Measurements from ENCODE around the gene LARGE1.

Gene LARGE1

GRCh38 chr22:33743756-33744155 lies 176.5 kb downstream of the LARGE1 start:
- TF ChIP-seq, protein P1, sequence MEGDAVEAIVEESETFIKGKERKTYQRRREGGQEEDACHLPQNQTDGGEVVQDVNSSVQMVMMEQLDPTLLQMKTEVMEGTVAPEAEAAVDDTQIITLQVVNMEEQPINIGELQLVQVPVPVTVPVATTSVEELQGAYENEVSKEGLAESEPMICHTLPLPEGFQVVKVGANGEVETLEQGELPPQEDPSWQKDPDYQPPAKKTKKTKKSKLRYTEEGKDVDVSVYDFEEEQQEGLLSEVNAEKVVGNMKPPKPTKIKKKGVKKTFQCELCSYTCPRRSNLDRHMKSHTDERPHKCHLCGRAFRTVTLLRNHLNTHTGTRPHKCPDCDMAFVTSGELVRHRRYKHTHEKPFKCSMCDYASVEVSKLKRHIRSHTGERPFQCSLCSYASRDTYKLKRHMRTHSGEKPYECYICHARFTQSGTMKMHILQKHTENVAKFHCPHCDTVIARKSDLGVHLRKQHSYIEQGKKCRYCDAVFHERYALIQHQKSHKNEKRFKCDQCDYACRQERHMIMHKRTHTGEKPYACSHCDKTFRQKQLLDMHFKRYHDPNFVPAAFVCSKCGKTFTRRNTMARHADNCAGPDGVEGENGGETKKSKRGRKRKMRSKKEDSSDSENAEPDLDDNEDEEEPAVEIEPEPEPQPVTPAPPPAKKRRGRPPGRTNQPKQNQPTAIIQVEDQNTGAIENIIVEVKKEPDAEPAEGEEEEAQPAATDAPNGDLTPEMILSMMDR (IDR thresholded peaks at IDR 0.05; ENCODE audit: low read depth, low read length): no peak
- TF ChIP-seq, protein P2, sequence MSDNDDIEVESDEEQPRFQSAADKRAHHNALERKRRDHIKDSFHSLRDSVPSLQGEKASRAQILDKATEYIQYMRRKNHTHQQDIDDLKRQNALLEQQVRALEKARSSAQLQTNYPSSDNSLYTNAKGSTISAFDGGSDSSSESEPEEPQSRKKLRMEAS (IDR thresholded peaks at IDR 0.05; ENCODE audit: low read depth, low read length): no peak
- TF ChIP-seq MYC (IDR thresholded peaks at IDR 0.05; ENCODE audit: low read depth, low read length): no peak
- TF ChIP-seq POLR2A (IDR thresholded peaks at IDR 0.05; ENCODE audit: extremely low read depth, insufficient read length): no peak
- DNase-seq (ENCODE audit: low read depth): no peak
- no peak overlapping the region for H3K4me3 ChIP-seq (ENCODE audit: low read depth, low read length)

DNA sequence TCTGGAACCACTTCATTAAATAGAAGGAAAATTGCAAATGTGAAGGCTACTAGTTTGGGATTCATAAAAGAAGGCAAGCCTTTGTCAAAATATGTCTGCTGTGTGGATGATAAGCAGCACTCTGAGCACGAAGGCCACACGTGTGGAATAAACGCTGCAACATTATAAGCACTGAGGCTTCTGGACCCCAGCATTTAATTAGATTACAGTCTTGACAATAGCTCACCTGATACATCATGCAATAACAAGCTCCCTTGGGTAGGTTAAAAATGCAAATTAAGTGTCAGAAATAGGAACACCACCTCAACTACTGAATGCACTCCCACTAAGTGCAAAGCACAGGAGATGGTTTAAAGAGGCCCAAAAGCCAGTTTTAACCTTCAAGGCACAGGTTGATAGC lies 179.3 kb downstream of the LARGE1 start:
- TF ChIP-seq, protein P1 (IDR thresholded peaks at IDR 0.05; ENCODE audit: low read depth, low read length): no peak
- TF ChIP-seq POLR2A (IDR thresholded peaks at IDR 0.05; ENCODE audit: extremely low read depth, insufficient read length): no peak
- TF ChIP-seq MYC (IDR thresholded peaks at IDR 0.05; ENCODE audit: low read depth, low read length): no peak
- TF ChIP-seq, protein P2 (IDR thresholded peaks at IDR 0.05; ENCODE audit: low read depth, low read length): no peak
- DNase-seq (ENCODE audit: low read depth): no peak
- no peak overlapping the region for H3K4me3 ChIP-seq (ENCODE audit: low read depth, low read length)

DNA sequence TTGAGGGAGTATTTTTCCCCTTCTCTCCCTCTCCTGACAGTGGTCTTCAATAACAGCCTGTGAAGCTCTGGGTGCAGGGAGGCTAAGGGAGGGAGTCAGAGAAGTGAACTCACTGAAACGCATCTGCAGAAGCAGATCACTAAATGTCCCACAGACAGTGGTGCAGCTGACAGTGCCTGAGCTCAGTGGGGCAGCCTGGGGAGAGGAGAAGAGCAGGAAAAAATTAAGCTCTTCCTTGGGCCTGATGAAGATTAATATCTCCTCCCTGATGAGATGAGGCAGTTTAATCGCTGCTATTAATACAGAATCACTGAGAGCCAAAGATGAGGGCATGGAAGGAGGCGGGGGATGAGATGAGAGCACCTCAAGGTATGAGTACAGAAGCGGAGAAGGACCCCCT lies 180.8 kb downstream of the LARGE1 start:
- no peak overlapping the region for H3K4me3 ChIP-seq (ENCODE audit: low read depth, low read length)
- TF ChIP-seq MYC (IDR thresholded peaks at IDR 0.05; ENCODE audit: low read depth, low read length) (no peak), POLR2A (IDR thresholded peaks at IDR 0.05; ENCODE audit: extremely low read depth, insufficient read length) (no peak)
- TF ChIP-seq, protein P1 (IDR thresholded peaks at IDR 0.05; ENCODE audit: low read depth, low read length): no peak
- TF ChIP-seq, protein P2 (IDR thresholded peaks at IDR 0.05; ENCODE audit: low read depth, low read length): no peak
- no peak for DNase-seq (ENCODE audit: low read depth)

DNA sequence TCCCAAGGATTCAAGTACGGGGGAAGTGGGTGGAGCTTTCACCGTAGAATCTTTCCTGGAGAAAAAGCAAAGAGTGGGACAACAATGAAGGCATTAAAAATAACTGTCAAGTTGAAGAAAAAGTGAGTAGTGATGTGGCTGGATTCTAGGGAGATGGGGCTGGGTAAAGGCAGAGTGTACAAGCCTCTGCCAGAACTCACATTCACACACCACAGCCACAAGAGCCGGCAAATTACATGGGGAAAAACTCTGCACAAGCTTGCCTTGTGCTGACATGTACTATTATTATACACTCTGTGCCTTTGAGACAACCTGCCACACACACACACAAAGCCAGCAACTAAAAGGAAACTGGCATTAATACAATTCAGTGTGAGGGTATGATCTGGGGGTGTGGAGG lies 182.6 kb downstream of the LARGE1 start:
- no peak for DNase-seq (ENCODE audit: low read depth)
- TF ChIP-seq, protein P2 (IDR thresholded peaks at IDR 0.05; ENCODE audit: low read depth, low read length): no peak
- TF ChIP-seq, protein P1 (IDR thresholded peaks at IDR 0.05; ENCODE audit: low read depth, low read length): no peak
- TF ChIP-seq POLR2A (IDR thresholded peaks at IDR 0.05; ENCODE audit: extremely low read depth, insufficient read length): no peak
- no peak for TF ChIP-seq MYC (IDR thresholded peaks at IDR 0.05; ENCODE audit: low read depth, low read length)
- no peak overlapping the region for H3K4me3 ChIP-seq (ENCODE audit: low read depth, low read length)

- TF ChIP-seq POLR2A (IDR thresholded peaks at IDR 0.05; ENCODE audit: extremely low read depth, insufficient read length) (no peak), MYC (IDR thresholded peaks at IDR 0.05; ENCODE audit: low read depth, low read length) (no peak)
- TF ChIP-seq, protein P2 (IDR thresholded peaks at IDR 0.05; ENCODE audit: low read depth, low read length): no peak
- TF ChIP-seq, protein P1 (IDR thresholded peaks at IDR 0.05; ENCODE audit: low read depth, low read length): no peak
- H3K4me3 ChIP-seq (ENCODE audit: low read depth, low read length): no peak overlapping the region
Measured at GRCh38 chr22:33735978-33736377, 184.3 kb downstream of the LARGE1 start.

DNA sequence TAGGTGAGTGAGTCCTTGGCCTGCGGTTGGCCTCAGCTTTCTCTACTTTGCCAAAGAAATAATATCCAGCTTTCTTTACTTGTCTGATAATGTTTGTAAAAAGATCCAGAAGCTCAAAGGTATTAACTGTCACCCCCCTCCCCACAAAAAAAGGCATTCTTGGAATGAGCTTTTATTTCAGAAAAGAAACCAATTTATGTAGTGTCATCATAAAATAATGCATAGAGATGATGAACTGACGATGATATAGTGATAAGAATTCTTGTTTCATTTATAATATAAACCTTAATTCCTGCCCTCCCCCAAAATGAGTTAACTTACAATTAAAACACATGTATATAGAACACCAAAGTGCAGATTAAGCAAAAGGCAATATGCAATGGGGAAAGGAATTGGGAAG lies 191.4 kb downstream of the LARGE1 start:
- no peak for TF ChIP-seq MYC (IDR thresholded peaks at IDR 0.05; ENCODE audit: low read depth, low read length)
- DNase-seq (ENCODE audit: low read depth): no peak
- H3K4me3 ChIP-seq (ENCODE audit: low read depth, low read length): no peak overlapping the region

More at GRCh38 chr22:33735978-33736377, 184.3 kb downstream of the LARGE1 start:
- no peak for DNase-seq (ENCODE audit: low read depth)

Measured in NB4 (cell line).